Inferior parietal cortex (tissue), 1 donor: Measurements from ENCODE around the gene SUN2.

Experiments
- DNase-seq: peaks from one replicate; pipeline ENCODE4 v3.0.0-alpha.2; 2016; ENCODE audit errors: extremely low spot score

SUN2 gene

GRCh38 chr22:38716271-38716670 is 39.5 kb downstream of the SUN2 start:
- no peak for DNase-seq

GRCh38 chr22:38715852-38716251 is 39.9 kb downstream of the SUN2 start:
- DNase-seq: no peak

DNA sequence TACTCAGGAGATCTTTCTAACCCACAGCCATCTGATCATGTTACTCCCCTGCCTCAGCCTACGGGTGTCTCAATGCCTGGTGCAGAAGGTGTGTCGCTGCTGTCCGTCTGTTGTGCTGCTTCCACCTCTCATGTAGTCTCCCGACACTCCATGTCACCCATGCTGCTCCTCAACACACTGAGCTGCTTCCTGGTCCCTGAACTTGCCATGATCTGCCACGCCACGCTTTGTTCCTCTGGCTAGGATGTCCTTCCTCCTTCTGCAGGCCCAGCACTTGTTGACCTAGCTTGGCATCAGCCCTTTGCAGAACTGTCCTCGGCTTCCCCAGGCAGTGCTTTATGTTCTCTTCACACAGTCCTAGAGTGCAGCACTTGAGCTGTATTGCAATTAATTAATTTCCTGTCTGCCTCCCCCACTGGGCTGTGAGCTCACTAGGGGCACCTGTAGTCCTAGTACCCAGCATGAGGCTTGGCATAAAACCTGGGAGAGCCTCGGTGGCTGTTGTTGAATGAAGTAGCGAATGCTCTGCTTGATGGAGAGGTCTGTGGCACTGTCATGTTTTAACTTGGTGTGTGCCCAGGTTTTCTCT is 40.5 kb downstream of the SUN2 start:
- DNase-seq: no peak

DNA sequence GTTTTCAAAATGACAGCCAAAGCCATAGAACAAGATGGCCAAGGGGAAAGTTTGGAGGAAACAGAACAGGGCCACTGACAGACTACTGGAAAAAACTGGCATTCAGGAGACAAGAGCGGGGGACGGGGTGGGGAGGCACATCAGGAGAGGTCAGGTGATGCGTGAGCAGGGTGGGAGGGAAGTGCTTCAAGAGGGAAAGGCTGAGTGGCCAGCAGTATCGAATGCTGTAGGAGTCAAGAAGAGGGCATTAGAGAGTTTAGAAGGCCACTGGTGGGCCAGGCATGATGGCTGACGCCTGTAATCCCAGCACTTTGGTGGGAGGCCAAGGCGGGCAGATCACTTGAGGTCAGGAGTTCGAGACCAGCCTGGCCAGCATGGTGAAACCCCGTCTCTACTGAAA is 41.9 kb downstream of the SUN2 start:
- no peak for DNase-seq

DNA sequence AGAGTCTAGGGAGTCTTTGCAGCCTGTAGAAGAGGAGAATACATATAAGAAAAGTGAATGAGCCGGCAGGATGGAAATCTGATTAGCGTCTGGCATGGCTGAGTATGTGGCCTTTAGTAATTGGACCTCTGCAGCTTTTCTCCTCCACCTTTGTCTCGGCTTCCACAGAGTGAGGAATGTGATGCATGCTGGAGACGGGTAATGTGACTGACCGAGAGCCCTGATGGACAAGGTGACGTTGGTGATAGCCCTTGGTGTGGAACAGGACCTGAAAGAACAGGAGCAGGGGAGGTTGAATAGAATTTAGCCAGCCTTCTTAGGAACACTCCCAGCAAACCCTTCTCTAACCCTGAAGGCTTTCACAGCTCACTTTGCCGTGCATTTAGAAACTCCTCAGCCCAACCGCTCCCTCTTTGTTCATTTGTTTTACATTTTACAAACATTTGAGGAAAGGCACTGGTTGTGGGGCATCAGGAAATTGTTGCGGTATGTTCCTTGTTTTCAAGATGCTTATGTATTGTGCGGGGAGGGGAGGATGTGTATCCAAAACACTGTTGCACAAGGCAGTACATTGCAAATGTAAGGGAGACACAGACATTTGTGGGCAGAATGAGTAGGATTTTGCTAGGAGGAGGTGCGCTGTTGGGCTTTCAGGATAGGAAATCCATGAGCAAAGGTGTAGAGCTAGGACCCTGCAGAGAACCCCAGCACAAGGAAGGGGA is 43.2 kb downstream of the SUN2 start:
- no peak for DNase-seq

- no peak for DNase-seq
Observed at GRCh38 chr22:38710866-38711265, 44.9 kb downstream of the SUN2 start.

DNA sequence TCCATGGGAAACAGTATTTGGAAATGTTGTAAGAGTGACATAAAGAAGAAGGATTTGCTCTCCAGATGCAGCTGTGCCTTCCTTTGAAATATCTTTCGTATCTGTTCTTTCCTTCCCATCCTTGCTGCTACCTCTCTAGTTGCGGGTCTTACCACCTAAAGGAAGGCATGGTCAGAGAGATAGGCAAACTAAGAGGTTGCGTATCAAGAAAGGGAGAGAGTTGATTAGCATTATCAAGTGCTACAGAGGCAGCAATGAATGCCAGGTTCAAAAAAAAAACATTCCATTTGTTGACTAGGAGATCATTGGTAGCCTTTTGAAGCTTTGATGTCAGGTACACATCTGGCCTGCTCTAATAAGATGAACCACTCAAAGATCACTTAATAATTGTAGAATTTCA is 45.4 kb downstream of the SUN2 start:
- no peak for DNase-seq

DNA sequence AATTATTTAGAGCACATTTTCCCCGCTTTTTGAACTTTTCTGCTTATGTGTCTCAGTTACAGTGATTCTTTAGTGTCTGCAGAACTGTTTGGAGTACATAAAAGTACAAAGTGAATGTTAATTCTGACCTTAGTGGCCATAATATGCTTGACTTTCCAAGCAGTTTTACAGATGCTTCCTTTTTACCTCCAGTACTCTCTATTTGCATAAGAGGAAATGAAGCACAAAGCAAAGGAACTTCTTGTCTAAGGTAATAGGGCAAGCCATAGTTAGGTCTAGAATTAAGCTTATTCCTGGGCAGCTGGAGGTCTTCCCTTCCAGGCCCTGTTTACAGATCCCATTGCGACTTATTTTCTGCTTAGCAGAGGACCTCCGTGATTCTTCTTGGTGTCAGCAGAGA is 46.5 kb downstream of the SUN2 start:
- DNase-seq: no peak

- no peak for DNase-seq
Observed at GRCh38 chr22:38707984-38708383, 47.8 kb downstream of the SUN2 start.

GRCh38 chr22:38707346-38707745 is 48.5 kb downstream of the SUN2 start:
- DNase-seq: no peak

DNA sequence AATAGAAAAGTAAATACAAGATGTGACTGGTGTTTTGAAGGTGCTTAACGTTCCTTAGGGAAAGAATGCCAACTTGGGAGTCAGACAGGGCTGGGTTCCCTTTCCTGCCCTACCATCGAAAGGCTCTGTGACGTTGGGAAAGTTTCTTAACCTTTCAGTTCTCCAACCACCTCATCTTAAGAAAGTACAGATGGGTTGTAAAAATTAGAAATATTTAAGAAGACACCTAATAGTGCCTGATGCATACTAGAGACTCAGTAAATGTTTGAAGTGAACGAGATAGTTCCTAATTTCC is 49.0 kb downstream of the SUN2 start:
- no peak for DNase-seq

DNA sequence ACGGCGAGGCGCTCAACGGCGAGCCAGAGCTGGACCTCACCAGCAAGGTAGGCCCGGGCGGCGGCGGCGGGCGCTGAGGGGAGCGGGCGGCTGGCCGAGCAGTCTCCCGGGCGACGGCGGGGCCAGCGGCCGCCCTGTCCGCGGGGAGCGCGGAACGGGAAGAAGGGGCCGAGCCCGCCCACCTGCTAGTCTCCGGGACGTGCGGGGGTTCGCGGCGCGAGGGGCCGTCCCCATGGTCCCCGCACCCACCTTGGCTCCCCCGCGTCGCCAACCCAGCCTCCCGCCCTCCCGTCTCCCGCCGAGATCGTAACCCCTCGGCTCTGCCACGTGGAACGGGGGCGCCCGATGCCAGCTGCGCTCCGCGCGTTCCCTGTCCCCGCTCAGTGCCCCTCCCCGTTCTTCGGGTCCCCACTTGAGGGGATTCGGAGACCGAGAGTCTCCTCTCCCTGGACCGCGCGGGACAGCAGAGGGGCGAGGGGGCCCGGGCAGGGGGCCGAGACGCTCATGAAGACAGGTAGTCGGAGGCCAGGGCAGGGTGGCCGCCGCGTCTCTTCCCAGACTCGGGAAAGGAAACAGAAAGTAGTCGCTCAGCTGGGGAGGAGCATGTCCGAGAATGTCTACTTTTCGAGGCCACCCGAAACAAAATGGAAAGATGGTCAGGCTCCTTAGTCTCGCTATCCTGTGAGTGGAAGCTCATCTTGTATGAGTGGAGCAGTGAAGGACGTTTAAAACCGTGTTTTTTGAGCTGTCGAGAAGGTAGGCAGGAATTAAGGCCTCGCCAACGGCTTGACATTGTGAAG is 49.5 kb downstream of the SUN2 start:
- DNase-seq: no peak

GRCh38 chr22:38705235-38706100 is 50.3 kb downstream of the SUN2 start, which contains the start of gene GTPBP1:
Gene GTPBP1, plus strand, starts transcription at chr22:38705944. Its CDS starts 12 bp downstream, at chr22:38705956.
- peak; percentile 100 for DNase-seq

GRCh38 chr22:38704654-38705234 is 51.1 kb downstream of the SUN2 start:
- DNase-seq: no peak

GRCh38 chr22:38700789-38701628 is 54.8 kb downstream of the SUN2 start, which contains the start of gene JOSD1:
Gene JOSD1, minus strand, starts transcription at chr22:38700943. Its CDS starts 956 bp downstream, at chr22:38699987.
- peak; percentile 94 for DNase-seq

DNA sequence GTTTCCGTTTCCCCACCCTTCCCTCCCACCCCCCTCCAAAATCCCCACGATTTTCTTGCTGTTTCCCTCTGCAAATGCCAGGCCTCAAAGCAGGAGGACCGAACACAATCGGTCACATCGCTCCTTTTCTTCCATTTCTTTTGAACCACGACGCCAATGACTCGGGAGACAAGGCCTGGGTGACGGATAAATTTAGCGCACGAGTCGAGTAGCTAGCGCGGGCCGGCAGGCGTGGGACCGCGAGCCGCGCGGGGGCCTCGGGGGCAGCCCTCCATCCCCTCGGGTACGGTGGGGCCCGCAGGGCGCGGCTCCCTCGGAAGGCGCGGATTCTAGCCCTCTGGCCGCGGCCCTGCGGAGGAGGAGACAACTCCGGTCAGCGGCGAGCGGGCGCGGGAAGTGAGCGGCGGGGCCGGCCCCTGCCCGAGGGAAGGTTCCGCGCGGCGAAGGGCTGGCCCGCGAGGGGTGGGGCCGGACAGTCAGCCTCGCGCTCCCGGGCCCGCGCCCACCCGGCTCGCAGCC is 55.5 kb downstream of the SUN2 start:
- DNase-seq: no peak

GRCh38 chr22:38699784-38700183 is 56.0 kb downstream of the SUN2 start:
- DNase-seq: peak; percentile 40

GRCh38 chr22:38699143-38699542 is 56.7 kb downstream of the SUN2 start:
- DNase-seq: no peak

- no peak for DNase-seq
Observed at GRCh38 chr22:38698407-38699094, 57.2 kb downstream of the SUN2 start.
